ENCODE results near the gene IRF2BP2.

IRF2BP2 gene

GRCh38 chr1:234593109-234593508 is 16.9 kb downstream of the IRF2BP2 start:
- no peak overlapping the region for H3K9ac ChIP-seq (ENCODE audit: low read depth, low read length)
- H3K36me3 ChIP-seq (ENCODE audit: insufficient read depth, low read length), result no peaks in the 10 kb centered on the region
- H3K9me3 ChIP-seq (ENCODE audit: control insufficient read depth, insufficient read depth, low read length), result peaks cover 3% of the 10 kb centered on the region; the same call in 1 of the 2 replicates
- H3K4me1 ChIP-seq (ENCODE audit: insufficient read depth, low read length), result no peaks in the 10 kb centered on the region

- Histone ChIP-seq H3K36me3 (ENCODE audit: insufficient read depth, low read length) (no peaks in the 10 kb centered on the region), H3K4me1 (ENCODE audit: insufficient read depth, low read length) (no peaks in the 10 kb centered on the region), H3K9me3 (ENCODE audit: control insufficient read depth, insufficient read depth, low read length) (peaks cover 3% of the 10 kb centered on the region; the same call in 1 of the 2 replicates), H3K9ac (ENCODE audit: low read depth, low read length) (no peak overlapping the region)
Observed at GRCh38 chr1:234592240-234592639, 17.7 kb downstream of the IRF2BP2 start.

GRCh38 chr1:234591131-234591530 is 18.8 kb downstream of the IRF2BP2 start:
- H3K9ac ChIP-seq (ENCODE audit: low read depth, low read length), result no peak overlapping the region
- peaks cover 3% of the 10 kb centered on the region; the same call in 1 of the 2 replicates for H3K9me3 ChIP-seq (ENCODE audit: control insufficient read depth, insufficient read depth, low read length)
- no peaks in the 10 kb centered on the region for H3K4me1 ChIP-seq (ENCODE audit: insufficient read depth, low read length)
- no peaks in the 10 kb centered on the region for H3K36me3 ChIP-seq (ENCODE audit: insufficient read depth, low read length)

- Histone ChIP-seq H3K9me3 (ENCODE audit: control insufficient read depth, insufficient read depth, low read length) (no peaks in the 10 kb centered on the region), H3K4me1 (ENCODE audit: insufficient read depth, low read length) (no peaks in the 10 kb centered on the region), H3K9ac (ENCODE audit: low read depth, low read length) (no peak overlapping the region), H3K36me3 (ENCODE audit: insufficient read depth, low read length) (no peaks in the 10 kb centered on the region)
Observed at GRCh38 chr1:234589854-234590620, 19.9 kb downstream of the IRF2BP2 start.

- Histone ChIP-seq H3K9ac (ENCODE audit: low read depth, low read length) (no peak overlapping the region), H3K9me3 (ENCODE audit: control insufficient read depth, insufficient read depth, low read length) (no peaks in the 10 kb centered on the region), H3K36me3 (ENCODE audit: insufficient read depth, low read length) (no peaks in the 10 kb centered on the region), H3K4me1 (ENCODE audit: insufficient read depth, low read length) (no peaks in the 10 kb centered on the region)
Observed at GRCh38 chr1:234589064-234589800, 20.7 kb downstream of the IRF2BP2 start.

GRCh38 chr1:234588386-234588785 is 21.6 kb downstream of the IRF2BP2 start:
- no peaks in the 10 kb centered on the region for H3K36me3 ChIP-seq (ENCODE audit: insufficient read depth, low read length)
- H3K4me1 ChIP-seq (ENCODE audit: insufficient read depth, low read length), result no peaks in the 10 kb centered on the region
- H3K9me3 ChIP-seq (ENCODE audit: control insufficient read depth, insufficient read depth, low read length), result no peaks in the 10 kb centered on the region
- H3K9ac ChIP-seq (ENCODE audit: low read depth, low read length), result no peak overlapping the region

- Histone ChIP-seq H3K9me3 (ENCODE audit: control insufficient read depth, insufficient read depth, low read length) (no peaks in the 10 kb centered on the region), H3K36me3 (ENCODE audit: insufficient read depth, low read length) (no peaks in the 10 kb centered on the region), H3K9ac (ENCODE audit: low read depth, low read length) (no peak overlapping the region), H3K4me1 (ENCODE audit: insufficient read depth, low read length) (no peaks in the 10 kb centered on the region)
Observed at GRCh38 chr1:234586892-234587485, 23.0 kb downstream of the IRF2BP2 start.

GRCh38 chr1:234586304-234586703 is 23.7 kb downstream of the IRF2BP2 start:
- Histone ChIP-seq H3K9ac (ENCODE audit: low read depth, low read length) (no peak overlapping the region), H3K36me3 (ENCODE audit: insufficient read depth, low read length) (no peaks in the 10 kb centered on the region), H3K4me1 (ENCODE audit: insufficient read depth, low read length) (no peaks in the 10 kb centered on the region), H3K9me3 (ENCODE audit: control insufficient read depth, insufficient read depth, low read length) (no peaks in the 10 kb centered on the region)

- Histone ChIP-seq H3K4me1 (ENCODE audit: insufficient read depth, low read length) (no peaks in the 10 kb centered on the region), H3K36me3 (ENCODE audit: insufficient read depth, low read length) (no peaks in the 10 kb centered on the region), H3K9ac (ENCODE audit: low read depth, low read length) (no peak overlapping the region), H3K9me3 (ENCODE audit: control insufficient read depth, insufficient read depth, low read length) (no peaks in the 10 kb centered on the region)
Observed at GRCh38 chr1:234585330-234586055, 24.5 kb downstream of the IRF2BP2 start.

GRCh38 chr1:234584926-234585325 is 25.1 kb downstream of the IRF2BP2 start:
- Histone ChIP-seq H3K36me3 (ENCODE audit: insufficient read depth, low read length) (no peaks in the 10 kb centered on the region), H3K4me1 (ENCODE audit: insufficient read depth, low read length) (no peaks in the 10 kb centered on the region), H3K9me3 (ENCODE audit: control insufficient read depth, insufficient read depth, low read length) (no peaks in the 10 kb centered on the region), H3K9ac (ENCODE audit: low read depth, low read length) (no peak overlapping the region)

- no peaks in the 10 kb centered on the region for H3K9me3 ChIP-seq (ENCODE audit: control insufficient read depth, insufficient read depth, low read length)
- no peaks in the 10 kb centered on the region for H3K4me1 ChIP-seq (ENCODE audit: insufficient read depth, low read length)
- H3K9ac ChIP-seq (ENCODE audit: low read depth, low read length), result no peak overlapping the region
- no peaks in the 10 kb centered on the region for H3K36me3 ChIP-seq (ENCODE audit: insufficient read depth, low read length)
Observed at GRCh38 chr1:234584420-234584805, 25.6 kb downstream of the IRF2BP2 start.

GRCh38 chr1:234583755-234584419 is 26.1 kb downstream of the IRF2BP2 start:
- H3K36me3 ChIP-seq (ENCODE audit: insufficient read depth, low read length), result no peaks in the 10 kb centered on the region
- H3K4me1 ChIP-seq (ENCODE audit: insufficient read depth, low read length), result no peaks in the 10 kb centered on the region
- H3K9ac ChIP-seq (ENCODE audit: low read depth, low read length), result no peak overlapping the region
- H3K9me3 ChIP-seq (ENCODE audit: control insufficient read depth, insufficient read depth, low read length), result no peaks in the 10 kb centered on the region

- Histone ChIP-seq H3K9ac (ENCODE audit: low read depth, low read length) (no peak overlapping the region), H3K36me3 (ENCODE audit: insufficient read depth, low read length) (no peaks in the 10 kb centered on the region), H3K4me1 (ENCODE audit: insufficient read depth, low read length) (no peaks in the 10 kb centered on the region), H3K9me3 (ENCODE audit: control insufficient read depth, insufficient read depth, low read length) (no peaks in the 10 kb centered on the region)
Observed at GRCh38 chr1:234582681-234583301, 27.2 kb downstream of the IRF2BP2 start.

Data from ES-I3 (cell line).